H1 (cell line): ENCODE results near the gene RAB30. TPM values are rescaled to one million over a fixed set of nuclear protein-coding genes. Genes with fewer than 3 reads are reported as not detected.

Experiments
- CTCF ChIA-PET: fragments of 300-600 bp; sonication (Branson Sonifier 250); formaldehyde crosslinking; loops from one replicate; lab custom pipeline; 2021; ENCODE audit not compliant: partially characterized antibody; lab: Charles Lee
- POLR2A ChIA-PET: fragments of 300-600 bp; sonication (Branson Sonifier 250); formaldehyde crosslinking; loops from one replicate; lab custom pipeline; 2021; ENCODE audit warnings: inconsistent platforms; ENCODE audit not compliant: partially characterized antibody; lab: Charles Lee
- DNase-seq, 2 experiments: peaks; one replicate each; pipeline versions ENCODE4 v3.0.0 to v3.0.0-alpha.2; 2010 to 2022; ENCODE audit warnings: low spot score in 2 of 2, low read depth in 1 of 2, mixed read lengths in 1 of 2
- FAIRE-seq: peaks from 2 replicates; lab custom pipeline; 2011; peaks lifted over from hg19 to GRCh38; lab: Jason Lieb, UNC
- H2AFZ ChIP-seq: 2 replicates; pipeline ENCODE4 v1.8.1; 2012; ENCODE audit warnings: low read length, inconsistent platforms
- H2AK5ac ChIP-seq: 2 replicates; pipeline ENCODE4 v1.6.1; 2013; ENCODE audit warnings: low read depth, low read length
- H2BK120ac ChIP-seq: replicated peaks from 2 replicates; pipeline ENCODE3; 2013; ENCODE audit warnings: low read depth, low read length, inconsistent platforms
- H2BK12ac ChIP-seq: 2 replicates; pipeline ENCODE4 v1.6.1; 2013; ENCODE audit warnings: low read depth, low read length
- H2BK15ac ChIP-seq: 2 replicates; pipeline ENCODE4 v1.6.1; 2013; ENCODE audit warnings: low read length
- H2BK20ac ChIP-seq: 2 replicates; pipeline ENCODE4 v1.6.1; 2013; ENCODE audit warnings: low read length
- H2BK5ac ChIP-seq: 2 replicates; pipeline ENCODE4 v1.6.1; 2013; ENCODE audit warnings: low read depth, low read length
- H3K14ac ChIP-seq: 2 replicates; pipeline ENCODE4 v1.6.1; 2013; ENCODE audit warnings: inconsistent platforms; ENCODE audit not compliant: insufficient read length
- H3K18ac ChIP-seq: 2 replicates; pipeline ENCODE4 v1.6.1; 2013; ENCODE audit warnings: low read length; ENCODE audit errors: extremely low read depth
- H3K23ac ChIP-seq: 2 replicates; pipeline ENCODE4 v1.6.1; 2013; ENCODE audit warnings: inconsistent platforms; ENCODE audit not compliant: insufficient read length
- H3K23me2 ChIP-seq: 2 replicates; pipeline ENCODE4 v1.6.1; 2013; ENCODE audit warnings: low read depth, low read length
- H3K27ac ChIP-seq: 2 replicates; pipeline ENCODE4 v1.6.1; 2011; ENCODE audit warnings: low read depth, low read length, inconsistent platforms
- H3K27me3 ChIP-seq, 4 experiments: replicated peaks in 1 of 4; 1 replicate in 1 of 4; 2 replicates in 3 of 4; pipeline versions ENCODE4 v1.6.1 to v1.8.1; 2011 to 2013; ENCODE audit warnings: low read length in 3 of 4, mild to moderate bottlenecking in 3 of 4, inconsistent platforms in 2 of 4, mixed read lengths in 2 of 4, moderate library complexity in 1 of 4; ENCODE audit not compliant: control insufficient read depth in 3 of 4, insufficient read depth in 3 of 4; ENCODE audit errors: extremely low read depth in 1 of 4
- H3K36me3 ChIP-seq, 4 experiments: 2 replicates each; pipeline versions ENCODE4 v1.6.1 to v1.8.1; 2011 to 2013; ENCODE audit warnings: mild to moderate bottlenecking in 4 of 4, low read length in 3 of 4, moderate library complexity in 2 of 4, control low read depth in 1 of 4, inconsistent platforms in 1 of 4; ENCODE audit not compliant: insufficient read depth in 4 of 4, control insufficient read depth in 2 of 4
- H3K4ac ChIP-seq: replicated peaks from 2 replicates; pipeline ENCODE3; 2013; ENCODE audit warnings: low read length, low read depth, mixed read lengths, inconsistent platforms; ENCODE audit not compliant: insufficient read length
- H3K4me1 ChIP-seq, 4 experiments: replicated peaks in 1 of 4; 1 replicate in 1 of 4; 2 replicates in 3 of 4; pipeline versions ENCODE4 v1.6.1 to v1.8.1; 2011 to 2013; ENCODE audit warnings: low read length in 3 of 4, inconsistent platforms in 2 of 4, mixed read lengths in 1 of 4; ENCODE audit not compliant: insufficient read depth in 4 of 4, control insufficient read depth in 3 of 4
- H3K4me2 ChIP-seq, 2 experiments: 2 replicates each; pipeline versions ENCODE4 v1.6.1 to v1.8.1; 2011 to 2013; ENCODE audit warnings: low read depth in 2 of 2, low read length in 2 of 2, control low read depth in 1 of 2, inconsistent platforms in 1 of 2, mild to moderate bottlenecking in 1 of 2; ENCODE audit not compliant: insufficient read depth in 1 of 2
- H3K4me3 ChIP-seq, 4 experiments: fragments of 200-600, 300-600 bp in 1 of 4; sonication (generic), shearing (Covaris generic), sonication (Bioruptor Twin) in 1 of 4; 2 replicates each; pipeline versions ENCODE4 v1.5.1 to v1.8.1; 2011 to 2016; ENCODE audit warnings: low read length in 4 of 4, low read depth in 3 of 4, control low read depth in 2 of 4, inconsistent platforms in 2 of 4, mild to moderate bottlenecking in 2 of 4, mixed read lengths in 1 of 4, moderate library complexity in 1 of 4; ENCODE audit not compliant: insufficient read depth in 2 of 4; ENCODE audit errors: extremely low read depth in 1 of 4
- H3K56ac ChIP-seq: replicated peaks from 2 replicates; pipeline ENCODE3; 2013; ENCODE audit warnings: low read depth, mild to moderate bottlenecking, mixed read lengths, low read length, inconsistent platforms; ENCODE audit not compliant: insufficient read length
- H3K79me1 ChIP-seq: 2 replicates; pipeline ENCODE4 v1.6.1; 2013; ENCODE audit warnings: low read depth, low read length, control low read depth
- H3K79me2 ChIP-seq, 2 experiments: 2 replicates each; pipeline versions ENCODE4 v1.6.1 to v1.8.1; 2012 to 2013; ENCODE audit warnings: low read length in 2 of 2, mild to moderate bottlenecking in 2 of 2, inconsistent platforms in 1 of 2; ENCODE audit not compliant: insufficient read depth in 2 of 2, control insufficient read depth in 1 of 2
- H3K9ac ChIP-seq, 4 experiments: replicated peaks in 1 of 4; 1 replicate in 1 of 4; 2 replicates in 3 of 4; pipeline versions ENCODE4 v1.6.1 to v1.8.1; 2011 to 2013; ENCODE audit warnings: low read depth in 3 of 4, low read length in 3 of 4, control low read depth in 2 of 4, mild to moderate bottlenecking in 2 of 4, moderate library complexity in 2 of 4, inconsistent platforms in 1 of 4; ENCODE audit errors: extremely low read depth in 1 of 4
- H3K9me3 ChIP-seq, 2 experiments: 2 replicates each; pipeline versions ENCODE4 v1.6.1 to v1.8.1; 2012 to 2013; ENCODE audit warnings: mild to moderate bottlenecking in 2 of 2, moderate library complexity in 2 of 2, control low read depth in 1 of 2, inconsistent platforms in 1 of 2, low read depth in 1 of 2, low read length in 1 of 2, mixed read lengths in 1 of 2; ENCODE audit not compliant: insufficient read depth in 2 of 2
- H4K20me1 ChIP-seq, 2 experiments: replicated peaks in 1 of 2; 2 replicates each; pipeline versions ENCODE3 to v1.8.1; 2011 to 2013; ENCODE audit warnings: inconsistent platforms in 2 of 2, low read length in 2 of 2, mild to moderate bottlenecking in 1 of 2; ENCODE audit not compliant: insufficient read depth in 2 of 2, control insufficient read depth in 1 of 2
- H4K5ac ChIP-seq: 2 replicates; pipeline ENCODE4 v1.6.1; 2013; ENCODE audit warnings: low read length, low read depth, mixed read lengths, inconsistent platforms; ENCODE audit not compliant: insufficient read length
- H4K8ac ChIP-seq: 2 replicates; pipeline ENCODE4 v1.8.0; 2013; ENCODE audit warnings: mild to moderate bottlenecking, moderate library complexity, low read length, inconsistent platforms; ENCODE audit not compliant: insufficient read depth; ENCODE audit errors: extremely low read depth
- H4K91ac ChIP-seq: replicated peaks from 2 replicates; pipeline ENCODE3; 2013; ENCODE audit warnings: low read length, mixed read lengths, inconsistent platforms; ENCODE audit not compliant: insufficient read length
- CBX8 ChIP-seq: fragments of 300-800, 300-1000 bp; sonication (generic); IDR thresholded peaks from 2 replicates; pipeline ENCODE4 v1.7.1; 2016; ENCODE audit warnings: low read depth, low read length, borderline replicate concordance
- CHD2 ChIP-seq: IDR thresholded peaks from 2 replicates; pipeline ENCODE4 v1.6.1; 2012; ENCODE audit warnings: low read length, improper control_type of control experiment
- HDAC6 ChIP-seq: IDR thresholded peaks from one replicate; pipeline ENCODE4 v1.7.1; 2012; ENCODE audit warnings: low read depth, mild to moderate bottlenecking, inconsistent platforms, low read length, moderate library complexity
- JUN ChIP-seq: IDR thresholded peaks from 2 replicates; pipeline ENCODE4 v1.6.1; 2011; ENCODE audit warnings: low read depth, mild to moderate bottlenecking, improper control_type of control experiment, low read length
- POLR2AphosphoS5 ChIP-seq: IDR thresholded peaks from 2 replicates; pipeline ENCODE4 v1.6.1; 2011; ENCODE audit warnings: low read depth, low read length
- RAD21 ChIP-seq, 2 experiments: IDR thresholded peaks in 1 of 2; conservative IDR thresholded peaks in 1 of 2; 2 replicates each; pipeline ENCODE4 v1.6.1; 2011; ENCODE audit warnings: low read depth in 2 of 2, low read length in 2 of 2, improper control_type of control experiment in 1 of 2, inconsistent platforms in 1 of 2, mild to moderate bottlenecking in 1 of 2, moderate library complexity in 1 of 2
- RBBP5 ChIP-seq: IDR thresholded peaks from 2 replicates; pipeline ENCODE4 v1.7.1; 2012; ENCODE audit warnings: low read depth, mild to moderate bottlenecking, inconsistent platforms, low read length, moderate library complexity, borderline replicate concordance
- SIN3A ChIP-seq, 2 experiments: IDR thresholded peaks in 1 of 2; conservative IDR thresholded peaks in 1 of 2; 2 replicates each; pipeline ENCODE4 v1.6.1; 2011 to 2012; ENCODE audit warnings: low read length in 2 of 2, improper control_type of control experiment in 1 of 2, low read depth in 1 of 2, mild to moderate bottlenecking in 1 of 2
- SP4 ChIP-seq: IDR thresholded peaks from 2 replicates; pipeline ENCODE4 v1.6.1; 2012; ENCODE audit warnings: low read length, inconsistent platforms
- SUZ12 ChIP-seq: fragments of 200-600 bp; sonication (generic); IDR thresholded peaks from 2 replicates; pipeline ENCODE4 v1.6.1; 2012; ENCODE audit warnings: mild to moderate bottlenecking, inconsistent platforms, low read length, moderate library complexity, mixed read lengths
- TAF1 ChIP-seq: IDR thresholded peaks from 2 replicates; pipeline ENCODE4 v1.6.1; 2011; ENCODE audit warnings: mild to moderate bottlenecking, low read depth, low read length
- WGBS, 2 experiments: shearing (Covaris generic) in 1 of 2; methylation state at CpG; one replicate each; pipeline versions ENCODE4 v1.1.6 to v1.1.7; 2013 to 2015; ENCODE audit warnings: low lambda C conversion rate in 2 of 2, mixed read lengths in 2 of 2, inconsistent platforms in 1 of 2, low coverage in 1 of 2, missing lambda C conversion rate in 1 of 2; ENCODE audit not compliant: insufficient replicate concordance in 2 of 2, insufficient coverage in 1 of 2, insufficient read length in 1 of 2; ENCODE audit errors: extremely low coverage in 1 of 2, missing lambda C conversion rate in 1 of 2; 5-methylcytosine and 5-hydroxymethylcytosine counted together
- polyA plus RNA-seq, 7 experiments: library from polyadenylated mRNA; depleted of rRNA in 3 of 7; stranded (reverse) in 5 of 7; unstranded in 2 of 7; fragments of >200 nt in 5 of 7; fragments of 200-250 nt in 2 of 7; gene quantifications; 1 replicate in 5 of 7; 2 replicates in 1 of 7; 4 replicates in 1 of 7; pipeline versions ENCODE4 v1.2.1 to v1.2.3, GENCODE V29; 2011 to 2013; ENCODE audit warnings: missing spikeins in 2 of 7, mixed read lengths in 2 of 7
- total RNA-seq: library from RNA; stranded (reverse); fragmentation: NEBNext Ultra II Directional; extraction: Animal tissue kit (Norgen Biotek cat#: 25700); gene quantifications from 2 replicates; pipeline ENCODE4 v1.2.1, GENCODE V29; 2021
- TF ChIP-seq, protein P1 (sequence below): IDR thresholded peaks from 2 replicates; pipeline ENCODE4 v1.6.1; 2012; ENCODE audit warnings: inconsistent platforms
- TF ChIP-seq, protein P2 (sequence below): IDR thresholded peaks from 2 replicates; pipeline ENCODE4 v1.6.1; 2011; ENCODE audit warnings: low read length, improper control_type of control experiment

Gene RAB30
- total and polyA plus RNA-seq, 2 of the 8 experiments (the other 6 are each of a cell fraction or from before 2014, with no cell fraction given) = 1.6 to 11.7 TPM

DNA sequence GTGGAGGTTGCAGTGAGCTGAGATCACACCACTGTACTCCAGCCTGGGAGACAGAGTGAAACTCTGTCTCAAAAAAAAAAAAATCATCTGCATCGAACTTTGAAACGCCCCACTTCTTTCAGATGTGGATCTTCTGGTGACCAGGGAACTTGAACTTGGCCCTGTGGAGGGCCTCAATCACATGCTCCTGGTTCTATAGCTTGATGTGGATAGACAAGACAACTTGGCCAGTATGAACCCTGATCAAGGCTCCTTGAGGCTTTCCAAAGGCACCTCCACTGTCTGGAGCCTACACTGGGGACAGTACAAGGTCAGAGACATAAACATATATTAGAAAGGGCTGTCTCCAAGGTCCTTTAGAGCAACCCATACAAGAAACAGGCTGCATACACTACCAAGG is 30.6 kb downstream of the RAB30 start:
- no peaks in the 10 kb centered on the region for H3K79me2 ChIP-seq
- H3K4me3 ChIP-seq = no peak overlapping the region
- H3K4ac ChIP-seq = no peak overlapping the region
- no peak overlapping the region for H3K27ac ChIP-seq
- H2BK5ac ChIP-seq = no peak overlapping the region
- no peaks in the 10 kb centered on the region; the same call in 1 of the 2 replicates for H3K79me1 ChIP-seq
- no peak overlapping the region for H2BK20ac ChIP-seq
- H4K91ac ChIP-seq = no peak overlapping the region
- DNase-seq (no peak), FAIRE-seq (no peak)
- H3K14ac ChIP-seq = no peak overlapping the region
- no peaks in the 10 kb centered on the region for H4K20me1 ChIP-seq
- no peak overlapping the region for H2AFZ ChIP-seq
- no peaks in the 10 kb centered on the region for H3K23me2 ChIP-seq
- no peak overlapping the region for H3K56ac ChIP-seq
- H3K4me2 ChIP-seq = no peak overlapping the region
- H3K4me1 ChIP-seq = peaks cover 0 to 7% (median 2%) of the 10 kb centered on the region in 4 experiments; a peak in 2 of 7 replicates
- no peaks in the 10 kb centered on the region for H3K9me3 ChIP-seq
- H2BK12ac ChIP-seq = no peak overlapping the region
- no peak overlapping the region for H2AK5ac ChIP-seq
- H3K18ac ChIP-seq = no peak overlapping the region
- H2BK15ac ChIP-seq = no peak overlapping the region
- POLR2A ChIA-PET = no interaction called here
- H4K8ac ChIP-seq = no peak overlapping the region
- H3K27me3 ChIP-seq = no peaks in the 10 kb centered on the region
- no peak overlapping the region for H3K9ac ChIP-seq
- H4K5ac ChIP-seq = no peak overlapping the region
- WGBS, 2 experiments = 95% methylated on average over 2 of the region's 2 CpGs; no CpG with 5 or more reads in 1 of the 2 experiments
- CTCF ChIA-PET = interaction anchor here (0.7 kb wide), 1 partner anchor 131 kb away, joined by 3 read pairs; no protein-coding TSS in a partner anchor
- H3K23ac ChIP-seq = no peak overlapping the region
- H2BK120ac ChIP-seq = no peak overlapping the region
- H3K36me3 ChIP-seq = no peaks in the 10 kb centered on the region
- TF ChIP-seq TAF1 (no peak), SUZ12 (no peak), RBBP5 (no peak), SP4 (no peak), JUN (no peak), HDAC6 (no peak), CHD2 (no peak), POLR2AphosphoS5 (no peak), RAD21 (IDR thresholded peaks at IDR 0.05 in 1 of 2, conservative IDR thresholded peaks at IDR 0.05 in 1 of 2; ENCODE audit: low read depth in 2 of 2, low read length in 2 of 2) (no peak), CBX8 (no peak), SIN3A (conservative IDR thresholded peaks at IDR 0.05 in 1 of 2, IDR thresholded peaks at IDR 0.05 in 1 of 2; ENCODE audit: low read depth in 1 of 2, low read length in 2 of 2) (no peak)
- TF ChIP-seq, protein P1, sequence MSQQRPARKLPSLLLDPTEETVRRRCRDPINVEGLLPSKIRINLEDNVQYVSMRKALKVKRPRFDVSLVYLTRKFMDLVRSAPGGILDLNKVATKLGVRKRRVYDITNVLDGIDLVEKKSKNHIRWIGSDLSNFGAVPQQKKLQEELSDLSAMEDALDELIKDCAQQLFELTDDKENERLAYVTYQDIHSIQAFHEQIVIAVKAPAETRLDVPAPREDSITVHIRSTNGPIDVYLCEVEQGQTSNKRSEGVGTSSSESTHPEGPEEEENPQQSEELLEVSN = no peak
- TF ChIP-seq, protein P2, sequence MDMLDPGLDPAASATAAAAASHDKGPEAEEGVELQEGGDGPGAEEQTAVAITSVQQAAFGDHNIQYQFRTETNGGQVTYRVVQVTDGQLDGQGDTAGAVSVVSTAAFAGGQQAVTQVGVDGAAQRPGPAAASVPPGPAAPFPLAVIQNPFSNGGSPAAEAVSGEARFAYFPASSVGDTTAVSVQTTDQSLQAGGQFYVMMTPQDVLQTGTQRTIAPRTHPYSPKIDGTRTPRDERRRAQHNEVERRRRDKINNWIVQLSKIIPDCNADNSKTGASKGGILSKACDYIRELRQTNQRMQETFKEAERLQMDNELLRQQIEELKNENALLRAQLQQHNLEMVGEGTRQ = no peak
